Measurements from ENCODE around the gene RILP.
A peak's percentile ranks its signal among the peaks of the same experiment; 100 is the strongest.
"Not testable (repeated sequence)": the region's sequence is repeated elsewhere in the genome, so short reads cannot be mapped to it uniquely, and the experiment has no call there.

The RILP gene

GRCh38 chr17:1649844-1650501 is at the start of gene RILP:
TSS of gene RILP (minus strand) at chr17:1649866. CDS start at chr17:1649804, 62 bp downstream.
- DNase-seq, result peak; percentile 48

GRCh38 chr17:1697681-1698080 is 48.0 kb upstream of the RILP start:
- no peak for DNase-seq

DNA sequence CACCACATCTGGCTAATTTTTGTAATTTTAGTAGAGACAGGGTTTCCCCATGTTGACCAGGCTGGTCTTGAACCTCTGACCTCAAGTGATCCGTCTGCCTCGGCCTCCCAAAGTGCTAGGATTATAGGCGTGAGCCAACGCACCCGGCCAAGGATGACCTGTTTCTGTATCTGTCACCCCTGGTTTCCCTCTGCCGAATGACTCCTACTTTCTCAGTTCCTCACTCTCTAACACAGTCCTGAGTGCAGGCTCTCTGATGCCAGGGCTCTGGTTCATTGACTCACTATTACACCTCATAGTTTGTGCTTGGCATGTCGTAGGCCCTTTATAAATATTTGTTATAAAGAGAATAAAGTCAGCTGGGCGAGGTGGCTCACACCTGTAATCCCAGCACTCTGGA is 45.7 kb upstream of the RILP start:
- DNase-seq, result no peak

DNA sequence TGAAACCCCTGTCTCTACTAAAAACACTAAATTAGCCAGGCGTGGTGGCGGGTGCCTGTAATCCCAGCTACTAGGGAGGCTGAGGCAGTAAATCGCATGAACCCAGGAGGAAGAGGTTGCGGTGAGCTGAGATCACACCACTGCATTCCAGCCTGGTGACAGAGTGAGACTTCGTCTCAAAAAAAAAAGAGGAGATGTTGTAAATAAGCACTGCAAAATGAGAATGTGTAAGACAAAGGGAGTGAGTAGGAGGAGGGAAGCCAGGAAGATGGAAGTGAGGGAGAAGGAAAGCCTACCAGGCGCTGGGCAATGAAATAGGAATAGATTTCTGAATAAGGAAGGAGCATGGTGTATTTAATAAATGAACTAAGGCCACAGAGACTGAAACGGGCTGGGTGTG is 43.7 kb upstream of the RILP start:
- DNase-seq, result no peak

DNA sequence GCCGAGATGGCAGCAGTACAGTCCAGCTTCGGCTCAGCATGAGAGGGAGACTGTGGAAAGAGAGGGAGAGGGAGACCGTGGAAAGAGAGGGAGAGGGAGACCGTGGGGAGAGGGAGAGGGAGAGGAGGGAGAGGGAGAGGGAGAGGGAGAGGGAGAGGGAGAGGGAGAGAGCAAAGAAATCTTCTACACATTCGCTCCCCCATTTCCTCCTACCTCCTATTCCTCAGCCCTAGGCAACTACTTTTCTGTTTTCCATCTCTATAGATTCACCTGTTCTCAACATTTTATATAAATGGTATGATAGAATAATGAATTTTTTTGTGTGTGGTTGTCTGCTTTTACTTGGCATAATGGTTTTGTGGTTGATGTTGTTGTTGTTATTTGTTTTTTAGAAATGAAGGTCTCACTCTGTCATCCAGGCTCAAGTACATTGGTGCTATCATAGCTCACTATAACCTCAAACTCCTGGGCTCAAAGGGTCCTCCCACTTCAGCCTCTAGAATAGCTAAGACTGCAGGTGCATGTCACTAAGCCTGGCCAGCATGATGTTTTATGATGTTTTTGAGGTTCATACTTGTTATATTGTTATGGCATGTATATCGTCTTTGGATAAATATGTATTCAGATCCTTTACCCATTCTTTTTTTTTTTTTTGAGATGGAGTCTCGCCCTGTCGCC is 41.0 kb upstream of the RILP start:
- no peak for DNase-seq

DNA sequence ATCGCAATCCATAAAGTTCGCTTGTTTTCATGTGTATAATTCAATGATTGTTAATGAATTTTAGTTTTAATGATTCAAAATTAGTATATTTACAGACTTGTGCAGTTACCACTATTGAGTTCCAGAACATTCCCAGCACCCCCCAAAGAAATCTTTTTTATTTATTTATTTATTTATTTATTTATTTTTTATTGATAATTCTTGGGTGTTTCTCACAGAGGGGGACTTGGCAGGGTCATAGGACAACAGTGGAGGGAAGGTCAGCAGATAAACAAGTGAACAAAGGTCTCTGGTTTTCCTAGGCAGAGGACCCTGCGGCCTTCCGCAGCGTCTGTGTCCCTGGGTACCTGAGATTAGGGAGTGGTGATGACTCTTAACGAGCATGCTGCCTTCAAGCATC is 38.7 kb upstream of the RILP start:
- not testable (repeated sequence) for DNase-seq

- DNase-seq, result no peak
These were observed 36.4 kb upstream of the RILP start for GRCh38 chr17:1686086-1686485.

DNA sequence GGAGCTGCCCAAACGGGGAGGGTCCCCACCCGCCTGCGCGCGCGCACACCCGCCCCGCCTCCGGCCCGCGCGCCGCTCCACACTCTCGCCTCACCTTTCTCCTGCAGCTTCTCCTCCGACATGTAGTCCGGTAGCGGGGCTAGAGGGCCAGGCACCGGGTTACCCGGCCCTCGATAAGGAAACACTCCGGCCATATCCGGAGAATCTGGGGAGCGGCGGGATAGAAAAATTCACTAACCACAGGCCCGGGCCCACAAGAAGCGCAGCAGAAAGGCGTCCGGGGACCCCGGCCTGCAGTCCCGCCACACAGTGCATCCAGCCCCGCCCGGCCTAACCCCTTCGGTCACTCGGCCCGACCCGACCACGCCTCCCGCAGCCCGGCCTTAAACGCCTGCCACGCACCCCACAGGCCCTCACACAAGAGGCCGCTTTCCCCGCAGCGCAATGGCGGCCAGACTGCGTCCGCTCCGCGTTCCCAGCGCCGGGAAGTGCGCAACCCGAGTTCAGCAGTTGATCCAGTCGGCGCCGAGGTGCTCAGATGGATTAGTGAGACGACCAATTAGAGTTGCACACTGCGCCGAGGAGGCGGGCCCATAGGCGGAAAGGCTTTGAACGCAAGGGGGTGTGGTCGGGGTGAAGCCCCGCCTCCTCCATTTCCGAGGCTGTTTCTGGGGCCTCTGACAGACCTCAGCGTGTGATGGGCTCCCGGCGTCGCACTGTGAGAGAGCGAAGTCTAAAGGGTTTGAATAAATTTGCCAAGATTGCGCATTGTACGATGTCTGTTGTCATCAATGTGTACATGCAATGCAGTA is 34.9 kb upstream of the RILP start, which contains the start of gene PRPF8:
TSS of gene PRPF8 (minus strand) at position 490 of the 812 bp plus-strand sequence. CDS start at position 194, 296 bp downstream.
- peak; percentile 99 for DNase-seq

DNA sequence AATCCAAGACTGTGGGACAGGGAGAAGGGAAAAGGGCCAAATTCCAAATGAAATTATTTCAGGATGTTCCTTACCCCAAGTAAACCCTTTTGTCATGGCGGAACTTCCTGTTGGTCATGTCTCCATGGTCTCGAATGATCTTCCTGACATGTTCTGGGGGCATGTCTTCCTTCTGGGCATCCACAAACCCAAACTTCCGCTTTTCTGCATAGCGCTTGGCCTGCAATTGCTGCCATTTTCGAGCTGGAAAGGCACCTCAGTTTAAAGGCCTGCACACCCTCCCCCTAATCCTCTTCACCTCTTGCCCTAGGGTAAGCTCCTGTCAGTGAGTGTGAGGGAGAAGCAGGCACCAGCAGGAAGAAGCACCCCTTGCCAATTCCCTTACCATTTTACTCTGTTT is 33.8 kb upstream of the RILP start:
- DNase-seq, result no peak

- DNase-seq, result no peak
These were observed 26.7 kb upstream of the RILP start for GRCh38 chr17:1676401-1676800.

DNA sequence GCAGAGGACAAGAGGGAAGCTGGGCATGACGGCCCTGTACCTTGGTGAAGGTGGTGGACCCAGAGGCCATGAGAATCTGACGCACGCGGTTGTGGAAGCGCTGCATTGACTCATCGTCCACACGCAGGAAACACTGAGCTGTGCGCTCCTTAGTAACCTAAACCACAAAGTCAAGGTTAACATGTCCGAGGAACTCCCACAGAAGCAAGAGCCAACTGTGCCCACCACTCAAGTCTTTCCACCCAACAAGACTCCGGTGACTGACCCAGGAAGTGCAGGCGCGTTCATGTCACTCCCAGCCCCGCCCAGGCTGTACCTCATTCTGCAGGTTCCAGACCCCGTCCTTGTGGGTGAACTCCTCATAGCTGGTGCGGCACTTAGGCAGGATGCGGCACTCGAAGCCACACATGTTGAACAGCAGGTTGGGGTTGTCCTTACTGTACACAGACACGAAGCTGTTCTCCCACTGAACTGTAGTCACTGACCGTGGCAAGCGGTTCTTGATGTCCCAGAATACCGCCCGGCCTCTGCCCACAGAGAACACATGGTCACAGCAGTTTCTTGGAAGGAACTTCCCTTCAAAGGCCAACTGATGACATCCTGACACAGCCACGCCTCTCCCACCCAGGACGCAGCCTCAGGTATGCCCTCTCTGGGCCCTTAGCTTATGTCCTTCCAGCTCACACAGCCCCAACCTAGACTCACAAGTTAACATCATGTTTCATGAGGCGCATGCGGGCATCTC is 23.5 kb upstream of the RILP start:
- no peak for DNase-seq

- not testable (repeated sequence) for DNase-seq
These were observed 14.3 kb upstream of the RILP start for GRCh38 chr17:1663934-1664333.

- DNase-seq, result no peak
These were observed 11.4 kb upstream of the RILP start for GRCh38 chr17:1661045-1661444.

- DNase-seq, result no peak
These were observed 8.4 kb upstream of the RILP start for GRCh38 chr17:1658100-1658499.

DNA sequence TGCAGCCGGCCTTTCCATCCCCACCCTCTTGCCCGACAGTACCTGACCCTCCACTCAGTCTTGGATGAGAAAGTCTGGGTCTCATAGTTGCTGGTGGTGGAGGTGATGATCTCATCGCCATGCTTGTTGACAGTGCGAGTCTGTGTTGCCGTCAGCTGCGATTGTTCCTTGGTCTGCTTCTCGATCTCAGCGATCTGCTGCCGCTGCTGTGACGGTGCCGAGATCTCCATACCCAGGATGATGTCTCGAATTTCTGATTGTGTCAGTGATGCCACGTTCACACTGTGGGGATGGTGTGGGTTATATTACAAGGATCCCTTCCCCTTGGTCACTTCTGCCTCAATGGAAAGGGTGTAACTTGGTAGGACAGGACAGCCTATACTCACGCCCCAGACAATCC is 4.1 kb upstream of the RILP start:
- DNase-seq, result no peak

DNA sequence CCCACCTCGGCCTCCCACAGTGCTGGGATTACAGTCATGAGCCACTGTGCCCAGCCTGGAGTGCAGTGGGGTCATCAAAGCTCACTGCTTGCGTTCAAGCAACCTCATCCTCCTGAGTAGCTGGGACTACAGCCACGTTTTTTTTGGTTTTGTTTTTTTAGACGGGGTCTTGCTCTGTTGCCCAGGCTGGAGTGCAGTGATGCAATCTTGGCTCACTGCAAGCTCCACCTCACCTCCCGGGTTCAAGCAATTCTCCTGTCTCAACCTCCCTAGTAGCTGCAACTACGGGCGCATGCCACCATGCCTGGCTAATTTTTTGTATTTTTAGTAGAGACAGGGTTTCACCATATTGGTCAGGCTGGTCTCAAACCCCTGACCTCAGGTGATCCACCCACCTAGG is 3.1 kb upstream of the RILP start:
- not testable (repeated sequence) for DNase-seq

DNA sequence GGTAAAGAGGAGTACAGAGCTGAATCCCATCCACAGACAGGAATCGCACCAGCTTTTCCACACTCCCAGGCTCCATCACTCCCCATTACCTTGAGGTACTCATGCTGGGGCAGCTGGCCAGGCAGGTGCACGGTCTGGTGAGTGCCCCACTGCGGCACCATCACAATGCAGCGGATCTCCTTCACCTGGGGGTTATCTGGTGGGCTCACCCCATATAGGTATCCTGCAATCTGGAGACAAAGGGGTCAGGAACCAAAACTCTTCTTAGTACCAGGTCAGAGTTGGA is 1.8 kb upstream of the RILP start:
- no peak for DNase-seq

- DNase-seq, result no peak
These were observed 1.3 kb upstream of the RILP start for GRCh38 chr17:1650731-1651558.

- peak; percentile 95 for DNase-seq
These were observed 463 bp downstream of the RILP start for GRCh38 chr17:1648963-1649843.

DNA sequence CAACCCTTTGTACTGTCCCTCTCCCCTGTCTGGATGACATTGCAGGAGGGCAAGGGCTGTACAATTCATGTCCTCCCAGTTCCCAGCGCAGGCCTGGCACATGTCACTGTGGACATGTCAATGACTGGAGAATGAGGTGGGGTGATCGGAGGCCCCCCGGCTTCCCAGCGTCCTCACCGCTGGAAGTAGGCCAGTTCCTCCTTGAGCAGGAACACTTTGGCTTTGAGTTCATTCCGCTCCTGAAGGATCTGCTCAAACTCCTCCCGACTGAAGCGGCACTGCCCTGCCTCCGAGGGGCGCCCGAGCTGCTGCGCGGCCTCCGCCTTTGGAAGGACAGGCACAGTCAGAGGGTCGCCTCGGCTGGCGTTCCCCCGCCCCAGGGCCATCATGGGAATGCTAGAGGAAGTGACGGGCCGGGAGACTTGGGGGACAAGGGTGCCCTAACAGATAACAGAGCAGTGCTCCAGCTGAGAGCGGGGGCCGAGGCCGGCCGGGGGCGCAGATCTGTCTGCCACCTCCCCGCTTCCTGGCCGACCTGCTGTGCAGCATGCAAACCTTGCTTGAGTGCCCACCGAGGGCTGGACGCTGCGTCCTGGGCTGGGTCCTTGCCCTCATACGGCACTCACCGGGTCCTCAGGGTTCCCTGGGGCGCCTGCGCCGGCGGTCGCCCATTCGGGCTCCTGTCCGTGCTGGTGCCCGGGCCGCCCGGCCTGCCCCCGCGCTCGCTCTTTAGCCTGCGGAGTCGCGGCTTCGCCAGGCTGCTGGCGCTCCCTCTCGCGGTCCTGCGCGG is 1.3 kb downstream of the RILP start:
- peak; percentile 95 for DNase-seq
